ENCODE results near the gene ARL5C.
"Not testable (repeated sequence)": the region's sequence is repeated elsewhere in the genome, so short reads cannot be mapped to it uniquely, and the experiment has no call there.

The ARL5C gene

DNA sequence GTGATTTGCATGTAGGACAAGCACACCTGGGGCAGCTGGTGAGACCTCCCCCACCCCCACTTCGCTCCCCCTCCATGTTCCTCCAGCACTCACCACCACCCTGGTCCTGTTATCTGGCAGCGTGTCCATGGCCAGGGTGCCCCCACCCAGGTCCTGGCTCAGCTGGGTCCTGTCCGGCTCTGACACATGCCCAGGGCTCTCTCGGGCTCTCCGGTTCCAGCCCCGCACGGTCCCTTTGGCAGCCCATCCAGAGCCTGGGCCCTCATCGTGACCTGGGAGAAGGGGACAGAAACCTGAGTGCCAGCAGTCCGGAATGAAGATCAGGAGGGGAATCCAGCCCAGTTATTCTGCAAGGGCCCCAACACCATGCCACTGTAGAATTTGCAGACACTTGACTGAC lies 26.4 kb downstream of the ARL5C start:
- no peak for DNase-seq

DNA sequence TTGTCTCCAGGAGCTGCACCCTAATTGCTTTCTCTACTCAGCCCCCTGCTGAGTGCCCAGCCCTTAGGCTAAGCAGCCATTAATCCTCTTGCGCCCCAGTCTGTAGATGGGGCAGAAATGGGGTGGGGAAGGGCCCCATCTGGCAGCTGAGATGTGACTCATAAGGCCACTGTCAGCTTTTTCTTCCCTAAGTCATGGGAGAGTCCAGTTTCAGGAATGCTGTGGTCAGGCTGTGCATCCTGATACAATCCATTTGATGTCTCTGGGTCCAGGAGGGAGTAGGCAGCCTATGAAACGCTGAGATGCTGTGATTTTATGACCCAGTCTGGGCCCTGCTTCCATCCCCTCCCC lies 26.8 kb downstream of the ARL5C start:
- DNase-seq, result peak; percentile 85

DNA sequence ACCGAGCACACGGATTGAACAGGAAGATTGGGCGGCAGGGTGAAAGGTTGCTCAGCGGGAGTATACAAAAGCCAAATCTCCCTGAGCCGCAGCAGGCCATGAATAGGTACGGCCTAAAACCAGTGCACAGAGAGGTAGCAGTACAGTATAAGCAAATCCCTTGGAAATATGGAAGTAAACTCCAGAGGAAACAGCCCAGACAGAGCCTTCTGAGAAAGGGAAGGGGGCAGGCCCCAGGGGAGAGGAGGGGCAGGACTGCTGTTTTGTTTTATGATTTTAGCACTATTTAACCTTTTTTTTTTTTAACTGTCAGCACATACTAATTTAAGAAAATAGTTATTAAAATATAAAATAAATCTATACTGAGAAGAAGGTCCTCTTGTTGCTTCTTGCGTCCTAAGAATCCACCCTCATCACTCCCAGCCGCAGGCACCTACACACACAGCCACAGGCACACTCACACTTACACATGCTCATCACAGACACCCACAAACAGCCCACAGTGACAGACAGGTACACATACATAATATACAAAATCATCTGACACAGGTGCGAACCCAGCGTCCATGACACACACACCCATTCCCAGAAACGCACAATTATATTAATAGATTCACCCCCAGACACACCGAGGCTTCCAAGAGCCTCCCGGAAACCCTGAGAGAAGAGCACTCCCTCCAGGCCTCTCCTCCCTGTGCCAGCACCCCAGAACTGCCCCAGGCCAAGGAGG lies 27.4 kb downstream of the ARL5C start:
- no peak for DNase-seq

DNA sequence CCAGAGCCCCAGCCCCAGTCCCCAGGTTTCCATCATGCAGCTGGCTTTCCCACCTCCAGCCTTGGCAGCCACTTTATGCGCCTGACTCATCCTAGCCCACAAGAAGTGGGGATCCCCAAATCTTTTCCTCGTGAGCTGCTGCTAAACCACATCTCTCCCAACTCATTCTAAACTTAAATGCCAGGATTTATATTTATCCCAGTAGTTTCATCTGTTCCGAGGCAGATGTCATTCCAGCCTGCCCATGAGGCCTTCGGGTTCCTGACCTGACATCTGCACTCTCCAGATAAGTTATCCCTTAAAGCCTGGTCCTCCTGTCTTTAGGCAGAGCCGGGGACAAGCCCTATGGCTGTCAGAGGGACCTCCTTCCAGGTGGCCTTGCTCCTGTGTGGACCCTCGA lies 31.1 kb downstream of the ARL5C start:
- no peak for DNase-seq

DNA sequence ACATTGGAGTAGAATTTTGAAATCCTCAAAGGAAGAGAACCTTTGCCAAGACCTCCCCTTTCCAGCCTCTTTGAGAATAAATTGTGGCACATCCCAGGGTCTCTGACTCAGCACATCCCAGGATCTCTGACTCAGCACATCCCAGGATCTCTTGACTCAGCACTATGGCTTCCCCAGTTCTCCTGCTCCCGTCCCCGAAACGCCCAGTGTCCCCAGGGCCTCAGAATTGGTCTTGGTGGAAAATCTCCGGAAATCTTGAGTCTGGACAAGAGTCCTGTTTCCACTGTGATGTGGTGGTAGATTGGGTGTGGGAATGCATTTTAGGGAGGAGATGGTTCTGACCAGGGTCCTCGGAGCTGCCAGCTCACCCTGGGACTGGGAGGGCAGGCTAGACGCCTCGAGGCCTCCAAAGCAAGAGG lies 33.8 kb downstream of the ARL5C start:
- no peak for DNase-seq

DNA sequence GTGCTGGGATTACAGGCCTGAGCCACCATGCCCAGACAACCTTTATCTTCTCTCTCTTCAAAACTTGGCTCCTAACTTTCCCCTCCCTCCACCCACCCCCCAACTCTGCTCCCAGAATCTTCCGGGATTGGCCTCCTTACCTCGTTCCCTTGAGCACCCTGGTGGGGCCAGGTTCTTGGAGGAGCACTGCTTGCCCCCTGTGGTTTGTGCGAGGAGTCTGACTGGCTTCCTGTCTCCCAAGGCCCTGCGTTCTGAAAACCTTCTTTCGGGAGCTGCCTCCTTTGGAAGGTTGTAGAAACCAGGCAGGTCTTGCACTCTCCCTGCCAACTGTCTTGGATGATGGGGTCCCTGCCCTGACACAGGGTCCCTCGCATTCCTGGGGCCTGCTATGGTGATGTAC lies 34.3 kb downstream of the ARL5C start:
- DNase-seq, result no peak

DNA sequence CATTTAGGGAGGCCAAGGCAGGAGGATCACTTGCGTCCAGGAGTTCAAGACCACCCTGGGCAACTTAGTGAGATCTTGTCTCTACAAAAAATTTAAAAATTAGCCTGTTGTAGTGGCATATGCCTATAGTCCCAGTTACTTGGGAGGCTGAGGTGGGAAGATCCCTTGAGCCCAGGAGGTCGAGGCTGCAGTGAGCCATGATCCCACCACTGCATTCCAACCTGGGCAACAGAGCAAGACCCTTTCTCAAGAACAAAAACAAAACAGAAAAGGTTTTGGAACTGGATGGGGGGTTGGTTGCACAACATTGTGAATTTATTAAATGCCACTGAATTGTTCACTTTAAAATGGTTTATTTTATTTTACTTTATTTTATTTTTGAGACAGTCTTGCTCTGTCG lies 35.8 kb downstream of the ARL5C start:
- no peak for DNase-seq

DNA sequence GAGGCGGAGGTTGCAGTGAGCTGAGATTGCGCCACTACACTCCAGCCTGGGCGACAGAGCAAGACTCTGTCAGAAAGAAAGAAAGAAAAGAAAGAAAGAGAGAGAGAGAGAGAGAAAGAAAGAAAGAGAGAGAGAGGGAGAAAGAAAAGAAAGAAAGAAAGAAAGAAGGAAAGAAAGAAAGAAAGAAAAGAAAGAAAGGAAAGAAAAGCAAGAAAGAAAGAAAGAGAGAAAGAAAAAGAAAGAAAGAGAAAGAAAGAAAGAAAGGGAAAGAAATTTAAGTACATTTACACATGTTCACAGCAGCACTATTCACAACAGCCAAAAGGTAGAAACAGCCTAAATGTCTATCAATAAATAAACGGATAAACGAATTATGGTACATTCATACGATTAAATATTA lies 36.4 kb downstream of the ARL5C start:
- not testable (repeated sequence) for DNase-seq

DNA sequence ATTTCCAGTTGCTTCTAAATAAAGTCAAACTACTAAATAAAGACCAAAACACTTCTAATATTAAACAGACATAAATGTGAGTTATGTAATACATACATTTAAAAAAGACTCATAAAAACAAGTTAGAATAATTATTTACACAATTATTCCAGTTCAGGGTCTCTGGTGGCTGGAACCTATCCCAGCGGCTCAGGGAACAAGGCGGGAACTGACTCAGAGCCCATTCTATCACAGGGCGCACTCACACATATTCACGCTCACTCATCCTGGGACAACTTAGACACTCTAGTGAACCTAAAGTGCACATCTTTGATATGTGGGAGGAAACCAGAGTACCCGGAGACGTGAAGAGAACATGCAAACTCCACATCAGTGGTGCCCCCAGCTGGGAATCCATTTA lies 39.5 kb downstream of the ARL5C start:
- no peak for DNase-seq

DNA sequence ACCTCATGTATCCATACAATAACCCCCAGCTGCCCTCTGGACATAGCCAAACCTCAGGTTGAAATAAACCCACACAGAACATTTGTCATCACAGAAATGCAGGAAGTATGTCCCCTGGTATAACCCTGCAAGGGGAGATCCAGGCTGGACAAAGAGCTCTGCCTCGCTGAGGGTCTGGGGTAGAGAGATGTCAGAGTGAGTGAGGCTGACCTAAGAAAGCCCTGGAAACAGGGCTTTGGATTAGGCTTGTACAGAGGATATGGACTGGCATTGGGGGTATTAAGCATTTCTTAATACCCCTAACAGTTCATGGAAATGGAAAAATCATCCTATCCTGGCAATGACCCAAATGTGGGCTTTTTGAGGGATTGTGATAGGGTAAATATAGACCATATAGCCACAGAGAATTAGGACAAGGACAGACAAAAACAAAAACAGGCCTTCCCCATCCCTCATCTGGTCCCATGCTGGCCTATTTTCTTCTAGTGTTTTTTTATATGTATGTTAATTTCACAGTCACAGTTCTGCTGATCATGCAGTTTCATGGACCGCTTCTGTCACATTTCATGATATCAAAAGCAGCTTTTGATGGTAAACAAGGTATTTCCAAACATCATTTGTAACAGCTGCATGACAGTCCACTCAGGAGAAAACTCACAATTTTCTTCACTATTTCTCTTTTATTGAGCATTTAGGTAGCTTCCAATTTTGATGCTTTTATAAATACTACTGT lies 40.7 kb downstream of the ARL5C start:
- no peak for DNase-seq

DNA sequence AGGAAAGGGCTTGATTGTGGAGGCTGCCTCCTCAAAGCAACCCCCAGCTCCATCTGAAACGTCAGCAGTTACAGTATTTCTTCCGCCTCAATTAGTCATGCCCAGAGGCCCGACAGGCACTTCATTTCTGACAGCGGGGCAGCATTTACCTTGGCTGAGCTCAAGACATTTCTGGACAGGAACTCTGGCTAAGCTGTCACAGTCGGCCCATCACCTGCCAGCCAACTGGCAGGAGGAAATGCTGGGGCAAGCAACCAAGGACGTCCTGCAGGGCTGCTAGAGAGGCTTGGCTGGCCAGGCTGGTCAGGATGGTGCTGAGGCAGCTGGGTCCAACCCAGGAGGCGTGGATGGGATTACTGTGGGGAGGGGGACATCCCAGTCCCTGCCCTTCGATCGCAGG lies 42.3 kb downstream of the ARL5C start:
- DNase-seq, result no peak

DNA sequence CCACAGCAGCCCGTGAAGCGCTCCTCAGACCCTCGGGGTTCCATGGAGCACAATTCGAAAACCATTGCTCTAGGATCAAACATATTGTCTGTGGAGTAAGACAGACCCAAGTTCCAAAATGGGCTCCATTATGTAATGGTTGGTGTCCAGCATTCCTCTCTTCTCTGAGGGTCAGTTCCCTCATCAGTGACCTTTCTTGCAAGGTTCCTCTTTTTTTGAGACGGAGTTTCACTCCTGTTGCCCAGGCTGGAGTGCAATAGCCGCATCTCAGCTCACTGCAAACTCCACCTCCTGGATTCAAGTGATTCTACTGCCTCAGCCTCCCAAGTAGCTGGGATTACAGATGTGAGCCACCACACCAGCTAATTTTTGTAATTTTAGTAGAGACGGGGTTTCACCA lies 43.0 kb downstream of the ARL5C start:
- no peak for DNase-seq

DNA sequence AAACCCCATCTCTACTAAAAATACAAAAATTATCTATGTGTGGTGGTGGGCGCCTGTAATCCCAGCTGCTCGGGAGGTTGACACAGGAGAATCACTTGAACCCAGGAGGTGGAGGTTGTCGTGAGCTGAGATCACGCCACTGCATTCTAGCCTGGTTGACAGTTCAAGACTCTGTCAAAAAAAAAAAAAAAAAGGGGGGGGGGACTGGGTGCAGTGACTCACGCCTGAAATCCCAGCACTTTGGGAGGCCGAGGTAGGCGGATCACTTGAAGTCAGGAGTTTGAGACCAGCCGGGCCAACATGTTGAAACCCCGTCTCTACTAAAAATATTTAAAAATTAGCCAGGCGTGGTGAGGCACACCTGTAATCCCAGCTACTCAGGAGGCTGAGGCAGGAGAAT lies 44.0 kb downstream of the ARL5C start:
- DNase-seq, result not testable (repeated sequence)

DNA sequence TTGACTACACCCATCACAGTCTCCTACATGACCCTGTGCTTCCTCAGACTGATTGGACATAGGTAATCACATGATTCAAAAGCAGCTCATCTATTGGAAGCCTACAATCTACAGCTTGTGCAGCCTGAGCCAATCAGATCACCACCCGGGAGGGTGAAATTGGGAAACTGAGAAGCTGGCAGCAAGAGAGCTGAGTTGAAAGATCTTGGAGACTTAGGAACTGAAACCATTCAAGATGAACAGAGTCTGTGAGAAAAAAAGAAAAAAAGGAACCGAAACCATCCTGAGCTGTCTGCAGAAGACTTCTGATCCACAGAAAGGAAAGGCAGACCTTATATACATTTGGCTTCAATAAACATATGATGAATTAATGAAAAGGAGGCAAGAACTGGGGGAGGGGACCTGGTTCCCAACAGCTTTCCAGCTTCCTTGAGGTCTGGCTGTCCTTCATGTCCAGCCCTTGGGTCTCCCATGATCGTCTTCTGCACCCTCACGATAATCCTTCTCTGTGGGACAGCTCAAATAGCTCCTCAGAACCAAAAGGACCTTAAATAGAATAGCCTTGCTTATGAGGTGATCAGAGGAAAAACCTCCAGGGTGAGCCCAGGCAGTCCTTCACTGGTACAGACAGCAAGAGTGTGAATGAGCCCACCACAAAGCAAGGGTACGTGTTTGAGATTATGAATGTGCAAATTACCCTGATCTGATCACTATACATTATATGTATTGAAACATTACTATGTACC lies 47.1 kb downstream of the ARL5C start:
- no peak for DNase-seq

DNA sequence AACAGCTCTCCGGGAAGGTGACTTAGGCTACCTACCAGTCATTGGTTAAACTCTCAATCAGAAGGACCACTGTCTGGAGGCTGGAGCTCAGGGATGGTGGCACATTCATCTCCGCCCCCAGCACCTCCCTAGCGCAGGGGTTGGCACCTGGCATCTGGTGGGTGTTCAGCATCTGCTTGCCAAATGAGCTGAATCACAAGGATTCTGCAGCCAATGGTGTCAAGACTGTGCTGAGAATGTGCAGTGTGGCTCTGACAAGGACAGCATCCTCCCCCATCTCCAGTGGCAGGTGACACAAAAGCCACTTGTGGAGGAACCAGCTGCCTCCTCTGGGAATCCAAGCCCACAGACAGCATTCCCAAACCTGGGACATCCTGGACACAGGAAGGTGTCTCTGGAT lies 49.7 kb downstream of the ARL5C start:
- no peak for DNase-seq

DNA sequence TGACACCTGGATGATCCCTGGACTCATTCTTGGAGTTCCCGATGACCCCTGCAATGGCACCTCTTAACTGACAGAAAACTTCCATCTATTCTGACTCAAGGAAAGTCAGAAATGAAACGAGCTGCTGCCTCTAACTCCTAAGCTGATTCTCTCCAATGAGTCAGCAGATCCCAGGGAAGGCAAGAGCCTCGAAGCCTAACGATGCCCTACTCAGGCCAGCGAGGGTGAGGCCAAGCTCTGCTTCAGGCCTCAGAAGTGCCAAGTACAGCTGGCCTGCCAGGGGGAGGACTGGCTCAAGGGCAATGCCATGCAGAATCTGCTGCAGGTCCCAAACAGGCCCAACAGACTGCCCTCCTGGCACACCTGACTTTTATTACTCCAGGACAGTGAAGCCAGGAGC lies 50.8 kb downstream of the ARL5C start:
- no peak for DNase-seq

DNA sequence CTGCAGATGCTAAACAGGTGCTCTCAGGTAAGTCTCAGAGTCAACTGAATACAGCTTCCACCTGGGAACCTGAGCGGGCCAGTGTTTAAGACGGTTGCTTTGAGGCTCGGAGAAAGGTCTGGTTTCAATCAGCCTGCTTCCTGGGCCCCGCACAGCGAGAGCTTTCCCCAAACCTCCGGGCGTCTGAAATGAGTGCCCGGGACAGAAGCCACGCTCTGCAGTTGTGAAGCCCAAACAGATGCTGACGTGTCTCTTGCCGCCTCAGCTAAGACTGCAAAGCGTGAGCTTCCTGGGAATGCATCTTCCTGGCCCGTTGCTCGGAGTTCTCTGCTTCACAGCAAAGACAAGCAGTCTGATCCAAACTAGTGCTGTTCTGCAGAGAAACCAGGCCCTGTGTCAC lies 51.2 kb downstream of the ARL5C start:
- peak; percentile 76 for DNase-seq

DNA sequence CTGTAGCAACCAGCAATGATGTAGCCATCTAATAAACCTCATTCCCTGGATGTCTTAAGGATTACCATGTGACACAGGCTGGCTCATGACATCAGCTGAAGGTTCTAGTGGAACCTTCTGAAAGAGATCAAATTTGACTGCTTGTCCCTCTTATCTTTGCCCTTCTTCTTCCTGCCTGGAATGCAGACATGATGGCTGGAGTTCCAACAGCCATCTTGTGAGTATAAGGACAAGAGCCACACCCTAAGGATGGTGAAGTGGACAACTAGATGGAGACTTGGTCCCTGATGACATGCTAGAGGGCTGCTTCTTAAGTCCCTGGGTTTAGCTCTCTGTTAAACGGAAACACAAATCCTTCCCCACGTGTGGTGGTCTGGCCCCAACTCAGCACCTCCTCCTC lies 52.1 kb downstream of the ARL5C start:
- DNase-seq, result no peak

DNA sequence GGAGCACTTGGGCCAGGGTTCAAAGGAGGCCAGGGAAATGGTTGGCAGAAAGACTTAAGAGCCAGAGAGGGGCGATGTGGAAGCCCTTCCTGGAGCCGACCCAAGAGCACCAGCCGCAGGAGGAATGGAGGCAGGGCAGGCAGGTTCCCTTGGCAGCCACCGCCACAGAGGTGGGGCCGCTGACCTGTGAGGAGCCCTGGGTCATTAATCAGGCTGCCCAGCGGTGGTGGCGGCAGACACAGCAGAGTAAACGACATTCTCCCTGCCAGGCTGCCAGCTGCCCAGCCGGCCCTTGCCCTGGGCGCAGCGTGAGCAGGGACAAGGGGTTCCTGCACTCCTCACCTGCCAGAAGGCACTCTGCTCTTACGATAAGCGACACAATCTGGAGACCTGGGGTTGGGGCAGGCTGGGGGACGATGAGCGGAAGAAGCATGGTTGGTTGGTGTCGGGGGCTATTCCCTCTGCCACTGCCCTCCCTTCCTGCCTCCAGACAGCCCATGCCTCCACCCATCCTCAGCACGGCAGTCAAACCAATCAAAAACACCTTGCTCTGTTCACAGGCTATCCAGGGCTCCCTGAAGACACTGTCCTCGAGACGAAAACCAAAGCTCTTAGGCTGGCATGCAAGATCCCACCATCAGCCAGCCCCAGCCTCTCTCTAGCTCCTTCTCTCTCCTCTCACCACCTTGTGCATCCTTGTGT lies 55.4 kb downstream of the ARL5C start:
- no peak for DNase-seq

DNA sequence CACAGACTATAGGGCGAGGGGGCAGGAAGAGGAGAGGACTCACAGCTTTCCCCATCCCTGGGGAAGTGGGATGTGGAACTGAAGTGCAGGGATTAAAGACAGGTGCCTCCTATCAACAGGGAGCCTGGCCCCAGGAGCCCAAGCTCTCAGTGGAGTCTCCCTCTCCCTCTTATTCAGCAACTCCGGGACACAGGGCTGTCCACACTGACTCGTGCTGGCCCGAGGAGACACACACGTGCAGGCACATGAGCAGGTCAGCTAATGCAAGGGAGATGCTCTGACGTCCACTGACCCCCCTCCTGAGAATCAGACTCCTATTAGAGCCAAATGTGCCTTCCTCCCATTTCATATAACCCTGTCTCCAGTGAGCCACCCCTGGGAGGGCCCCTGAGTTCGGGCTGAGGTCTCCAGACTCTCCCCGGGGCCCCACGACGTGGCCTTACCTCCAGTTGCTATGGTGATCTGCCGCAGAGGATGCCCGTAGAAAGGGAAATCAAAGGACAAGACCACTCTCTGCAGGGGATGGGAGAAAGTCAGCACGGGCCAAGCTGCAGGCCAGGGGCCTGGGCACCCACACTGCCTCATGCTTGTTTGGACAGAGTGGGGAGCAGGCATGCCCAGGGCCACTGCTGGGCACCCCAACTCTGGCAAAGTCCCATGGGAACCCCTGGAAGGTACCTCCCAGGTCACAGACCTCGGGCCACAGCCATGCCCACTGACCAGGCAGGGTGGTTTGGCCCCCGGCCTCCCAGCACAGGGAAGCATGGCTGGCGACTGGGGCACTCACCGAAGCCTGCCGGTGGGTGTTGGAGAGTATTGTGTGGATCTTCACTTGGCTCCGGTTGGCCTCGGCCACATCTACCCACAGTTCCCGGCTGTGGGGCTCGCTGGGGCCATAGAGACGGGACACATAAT lies 57.2 kb downstream of the ARL5C start:
- no peak for DNase-seq

DNA sequence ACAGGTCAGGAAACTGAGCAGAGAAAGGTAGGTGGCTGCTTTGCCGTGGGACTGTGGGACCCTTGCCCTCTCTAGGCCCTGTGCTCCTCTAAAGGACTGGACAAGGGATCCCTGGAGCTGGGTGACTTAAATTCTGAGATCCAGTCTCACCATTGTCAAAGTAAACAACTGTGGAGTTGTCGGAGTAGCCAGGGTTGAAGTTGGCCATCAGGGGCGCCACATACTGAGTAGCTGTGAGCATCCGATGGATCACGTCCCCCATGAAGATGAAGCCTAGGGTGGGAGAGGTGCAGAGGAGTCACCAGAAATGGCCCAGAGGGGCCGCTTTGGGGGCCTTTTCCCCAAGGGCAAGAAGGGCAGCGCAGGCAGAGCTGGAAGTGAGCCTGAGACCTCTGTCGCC lies 58.0 kb downstream of the ARL5C start:
- no peak for DNase-seq

DNA sequence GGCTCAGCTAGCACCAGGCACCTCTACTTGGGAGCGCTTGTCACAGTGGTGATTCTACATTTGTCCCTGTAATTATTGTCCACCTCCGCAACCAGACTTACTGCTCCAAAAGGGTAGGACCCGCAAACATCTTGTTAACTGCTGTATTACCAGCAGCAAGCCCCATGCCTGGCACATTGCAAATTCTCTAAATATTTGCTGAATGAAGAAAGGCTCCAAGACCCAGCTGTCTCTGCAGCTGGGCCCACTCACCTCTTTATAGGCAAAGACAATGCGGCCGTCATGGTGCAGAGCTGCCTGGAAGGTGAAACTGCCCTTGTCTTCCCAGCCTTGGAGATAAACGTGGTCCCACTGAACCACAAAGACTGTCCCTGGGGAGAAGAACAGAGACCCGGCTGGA lies 58.8 kb downstream of the ARL5C start:
- no peak for DNase-seq
